ENCODE results near the gene DNAJC4. TPM values are rescaled to one million over a fixed set of nuclear protein-coding genes. Genes with fewer than 3 reads are reported as not detected.

The DNAJC4 gene
- total and polyA plus RNA-seq, 9 of the 15 experiments (the other 6 are each of a cell fraction or from before 2014, with no cell fraction given): 4.0 to 32.6 (median 19.9) TPM

DNA sequence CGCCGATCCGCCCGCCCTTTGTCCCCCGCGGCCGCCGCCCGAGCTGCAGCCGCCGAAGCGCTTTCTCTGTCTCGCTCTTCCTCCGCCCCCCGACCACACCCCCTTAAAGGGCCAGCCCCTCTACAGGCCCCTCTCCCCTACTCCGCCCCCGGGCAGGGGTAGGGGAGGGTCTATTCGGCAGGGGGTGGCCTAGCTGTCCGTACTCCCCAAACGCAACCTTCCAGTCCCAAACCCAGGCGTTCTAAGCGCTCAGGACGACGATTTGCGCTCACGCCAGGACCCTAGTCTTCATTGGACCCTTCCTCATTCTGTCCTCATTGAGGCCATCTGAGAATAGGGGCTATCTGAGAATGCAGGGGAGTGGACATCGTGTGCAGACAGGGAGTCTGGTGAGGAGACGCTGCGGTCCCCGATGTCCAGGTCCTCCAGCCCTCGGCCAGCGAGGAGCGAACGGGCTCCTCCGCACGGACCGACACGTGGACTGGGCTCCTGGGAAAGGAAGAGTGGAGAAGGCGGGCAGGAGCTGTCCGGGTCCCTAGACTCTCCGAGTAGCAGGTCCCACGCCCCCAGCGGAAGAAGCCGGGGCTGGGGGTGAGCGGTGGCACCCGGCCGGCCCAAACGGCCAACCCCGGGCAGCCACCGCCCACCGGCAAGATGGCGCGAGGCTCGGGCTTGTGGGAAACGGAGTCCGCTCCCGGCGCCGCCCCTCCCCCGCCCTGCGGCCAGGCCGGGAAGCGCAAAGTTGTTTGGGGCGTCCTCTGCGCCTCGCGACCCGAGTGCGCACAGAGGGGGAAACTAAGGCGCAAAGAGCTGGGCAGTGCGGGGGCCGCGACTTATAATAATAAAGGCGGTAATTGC lies 16.8 kb downstream of the DNAJC4 start, which contains the start of gene PPP1R14B (continued):
- no peak for TF ChIP-seq DLX4 (CRISPR knock-in tag; IDR thresholded peaks at IDR 0.05)
- TF ChIP-seq MYNN (IDR thresholded peaks at IDR 0.05): no peak
- no peak for TF ChIP-seq MYNN (CRISPR knock-in tag; IDR thresholded peaks at IDR 0.05)
- TF ChIP-seq KLF13 (tag; IDR thresholded peaks at IDR 0.05; ENCODE audit: borderline replicate concordance, low read depth): peak; percentile 82; the same call in 1 of the 2 replicates
- no peak for TF ChIP-seq PHF20 (IDR thresholded peaks at IDR 0.05; ENCODE audit: partially characterized antibody)
- TF ChIP-seq U2AF1 (optimal IDR thresholded peaks at IDR 0.05; ENCODE audit: low read depth, low read length): no peak
- TF ChIP-seq, protein P1, sequence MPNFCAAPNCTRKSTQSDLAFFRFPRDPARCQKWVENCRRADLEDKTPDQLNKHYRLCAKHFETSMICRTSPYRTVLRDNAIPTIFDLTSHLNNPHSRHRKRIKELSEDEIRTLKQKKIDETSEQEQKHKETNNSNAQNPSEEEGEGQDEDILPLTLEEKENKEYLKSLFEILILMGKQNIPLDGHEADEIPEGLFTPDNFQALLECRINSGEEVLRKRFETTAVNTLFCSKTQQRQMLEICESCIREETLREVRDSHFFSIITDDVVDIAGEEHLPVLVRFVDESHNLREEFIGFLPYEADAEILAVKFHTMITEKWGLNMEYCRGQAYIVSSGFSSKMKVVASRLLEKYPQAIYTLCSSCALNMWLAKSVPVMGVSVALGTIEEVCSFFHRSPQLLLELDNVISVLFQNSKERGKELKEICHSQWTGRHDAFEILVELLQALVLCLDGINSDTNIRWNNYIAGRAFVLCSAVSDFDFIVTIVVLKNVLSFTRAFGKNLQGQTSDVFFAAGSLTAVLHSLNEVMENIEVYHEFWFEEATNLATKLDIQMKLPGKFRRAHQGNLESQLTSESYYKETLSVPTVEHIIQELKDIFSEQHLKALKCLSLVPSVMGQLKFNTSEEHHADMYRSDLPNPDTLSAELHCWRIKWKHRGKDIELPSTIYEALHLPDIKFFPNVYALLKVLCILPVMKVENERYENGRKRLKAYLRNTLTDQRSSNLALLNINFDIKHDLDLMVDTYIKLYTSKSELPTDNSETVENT (CRISPR knock-in tag; IDR thresholded peaks at IDR 0.05): no peak; the same call in 1 of the 2 replicates
- no peak for TF ChIP-seq GTF2A2 (tag; IDR thresholded peaks at IDR 0.05)
- no peak for TF ChIP-seq ARHGAP35 (IDR thresholded peaks at IDR 0.05; ENCODE audit: partially characterized antibody)
- peak; percentile 76 for TF ChIP-seq EGR1 (conservative IDR thresholded peaks at IDR 0.05)
- TF ChIP-seq HDAC1 (IDR thresholded peaks at IDR 0.05): peak in 1 of 2 experiments; percentile 96; a peak in 2 of 4 replicates
- no peak for TF ChIP-seq FOXJ3 (CRISPR knock-in tag; IDR thresholded peaks at IDR 0.05)
- no peak for TF ChIP-seq ZNF551 (CRISPR knock-in tag; IDR thresholded peaks at IDR 0.05)
- TF ChIP-seq GTF2E2 (tag; IDR thresholded peaks at IDR 0.05): no peak; the same call in 1 of the 2 replicates
- TF ChIP-seq BDP1 (IDR thresholded peaks at IDR 0.05; ENCODE audit: insufficient read depth, insufficient read length): no peak
- no peak for TF ChIP-seq DNMT1 (IDR thresholded peaks at IDR 0.05)
- TF ChIP-seq ZBTB2 (IDR thresholded peaks at IDR 0.05): peak; percentile 70; the same call in 1 of the 2 replicates
- no peak for TF ChIP-seq IRF2 (CRISPR knock-in tag; IDR thresholded peaks at IDR 0.05)
- TF ChIP-seq POLR2AphosphoS2 (IDR thresholded peaks at IDR 0.05; ENCODE audit: low read length): no peak
- TF ChIP-seq ZNF780A (CRISPR knock-in tag; IDR thresholded peaks at IDR 0.05): no peak
- TF ChIP-seq GTF2B (IDR thresholded peaks at IDR 0.05; ENCODE audit: extremely low read depth, insufficient read length): no peak
- TF ChIP-seq, protein P2, sequence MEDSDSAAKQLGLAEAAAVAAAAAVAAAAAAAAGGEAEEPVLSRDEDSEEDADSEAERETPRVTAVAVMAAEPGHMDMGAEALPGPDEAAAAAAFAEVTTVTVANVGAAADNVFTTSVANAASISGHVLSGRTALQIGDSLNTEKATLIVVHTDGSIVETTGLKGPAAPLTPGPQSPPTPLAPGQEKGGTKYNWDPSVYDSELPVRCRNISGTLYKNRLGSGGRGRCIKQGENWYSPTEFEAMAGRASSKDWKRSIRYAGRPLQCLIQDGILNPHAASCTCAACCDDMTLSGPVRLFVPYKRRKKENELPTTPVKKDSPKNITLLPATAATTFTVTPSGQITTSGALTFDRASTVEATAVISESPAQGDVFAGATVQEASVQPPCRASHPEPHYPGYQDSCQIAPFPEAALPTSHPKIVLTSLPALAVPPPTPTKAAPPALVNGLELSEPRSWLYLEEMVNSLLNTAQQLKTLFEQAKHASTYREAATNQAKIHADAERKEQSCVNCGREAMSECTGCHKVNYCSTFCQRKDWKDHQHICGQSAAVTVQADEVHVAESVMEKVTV (CRISPR knock-in tag; IDR thresholded peaks at IDR 0.05): no peak
